ENCODE results near the gene OR11H7.

DNA sequence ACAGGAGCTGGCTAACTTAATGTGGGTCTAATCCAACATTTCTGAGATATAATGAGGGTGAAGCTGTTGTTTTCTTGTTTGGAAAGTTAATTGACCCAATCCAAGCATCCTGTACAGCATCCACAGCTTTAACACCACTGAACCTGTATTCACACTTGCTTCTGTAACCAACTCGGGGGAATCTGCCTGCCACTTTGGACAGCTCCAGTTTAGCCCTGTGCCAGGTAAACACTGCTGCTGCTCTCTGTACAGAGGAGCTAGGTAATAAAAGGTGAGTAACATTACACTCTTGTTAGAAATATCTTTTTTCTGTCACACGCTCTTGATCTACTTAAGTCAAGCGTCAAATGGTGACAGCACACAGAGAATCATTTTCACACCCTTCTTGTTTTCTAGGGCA, 37.4 kb upstream of the OR11H7 start:
- TF ChIP-seq, protein P1, sequence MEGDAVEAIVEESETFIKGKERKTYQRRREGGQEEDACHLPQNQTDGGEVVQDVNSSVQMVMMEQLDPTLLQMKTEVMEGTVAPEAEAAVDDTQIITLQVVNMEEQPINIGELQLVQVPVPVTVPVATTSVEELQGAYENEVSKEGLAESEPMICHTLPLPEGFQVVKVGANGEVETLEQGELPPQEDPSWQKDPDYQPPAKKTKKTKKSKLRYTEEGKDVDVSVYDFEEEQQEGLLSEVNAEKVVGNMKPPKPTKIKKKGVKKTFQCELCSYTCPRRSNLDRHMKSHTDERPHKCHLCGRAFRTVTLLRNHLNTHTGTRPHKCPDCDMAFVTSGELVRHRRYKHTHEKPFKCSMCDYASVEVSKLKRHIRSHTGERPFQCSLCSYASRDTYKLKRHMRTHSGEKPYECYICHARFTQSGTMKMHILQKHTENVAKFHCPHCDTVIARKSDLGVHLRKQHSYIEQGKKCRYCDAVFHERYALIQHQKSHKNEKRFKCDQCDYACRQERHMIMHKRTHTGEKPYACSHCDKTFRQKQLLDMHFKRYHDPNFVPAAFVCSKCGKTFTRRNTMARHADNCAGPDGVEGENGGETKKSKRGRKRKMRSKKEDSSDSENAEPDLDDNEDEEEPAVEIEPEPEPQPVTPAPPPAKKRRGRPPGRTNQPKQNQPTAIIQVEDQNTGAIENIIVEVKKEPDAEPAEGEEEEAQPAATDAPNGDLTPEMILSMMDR (IDR thresholded peaks at IDR 0.05): no peak
- no peak for TF ChIP-seq POLR2A (IDR thresholded peaks at IDR 0.05)
